HEK293 (cell line): ENCODE measurements around the gene ATCAY.

Experiments
- CTCF ChIA-PET: fragments of 350-600 bp; formaldehyde crosslinking; extraction: SDS; loops from one replicate; lab custom pipeline; 2021; ENCODE audit warnings: antibody characterized with exemption; lab: Yijun Ruan, JAX
- POLR2A ChIA-PET: fragments of 300-600 bp; formaldehyde crosslinking; extraction: SDS; loops from one replicate; lab custom pipeline; 2020; ENCODE audit warnings: antibody characterized with exemption, inconsistent platforms; lab: Yijun Ruan, JAX
- H3K27ac ChIP-seq: fragments of 200-500 bp; sonication (Bioruptor generic); 2 replicates; pipeline ENCODE4 v1.5.1; 2014; ENCODE audit warnings: low read depth, low read length, control low read depth, inconsistent platforms; ENCODE audit errors: extremely low read depth
- H3K36me3 ChIP-seq, 2 experiments: fragments of 200-500 bp in 1 of 2; sonication (Bioruptor generic) in 1 of 2; 1 replicate in 1 of 2; 2 replicates in 1 of 2; pipeline ENCODE4 v1.5.1; 2014 to 2017; ENCODE audit warnings: inconsistent platforms in 2 of 2, low read length in 2 of 2; ENCODE audit not compliant: control insufficient read depth in 2 of 2, insufficient read depth in 1 of 2
- H3K4me1 ChIP-seq: fragments of 200-500 bp; sonication (Bioruptor generic); 2 replicates; pipeline ENCODE4 v1.5.1; 2014; ENCODE audit warnings: mild to moderate bottlenecking, low read length, inconsistent platforms; ENCODE audit not compliant: control insufficient read depth, insufficient read depth
- H3K4me3 ChIP-seq: 2 replicates; pipeline ENCODE4 v1.5.1; 2011; ENCODE audit warnings: low read depth, mild to moderate bottlenecking, control low read depth, low read length, moderate library complexity
- H3K9me3 ChIP-seq: fragments of 200-500 bp; sonication (Bioruptor generic); 2 replicates; pipeline ENCODE4 v1.5.1; 2014; ENCODE audit warnings: low read depth, low read length, inconsistent platforms; ENCODE audit not compliant: control insufficient read depth, insufficient read depth
- MEIS1 ChIP-seq: sonication (generic); formaldehyde crosslinking; IDR thresholded peaks from 2 replicates; pipeline ENCODE4 v1.8.1; 2022; ENCODE audit warnings: missing genetic modification reagents, mild to moderate bottlenecking, borderline replicate concordance
- ZBTB1 ChIP-seq: fragments of 450-650 bp; formaldehyde crosslinking; IDR thresholded peaks from 2 replicates; pipeline ENCODE4 v1.5.1; 2016; ENCODE audit warnings: missing biosample characterization, missing genetic modification characterization
- ZNF138 ChIP-seq: fragments of 450-650 bp; formaldehyde crosslinking; IDR thresholded peaks from 2 replicates; pipeline ENCODE4 v1.5.1; 2016; ENCODE audit warnings: missing biosample characterization, missing genetic modification characterization, borderline replicate concordance
- ZNF146 ChIP-seq: fragments of 450-650 bp; formaldehyde crosslinking; IDR thresholded peaks from 2 replicates; pipeline ENCODE4 v1.5.1; 2016; ENCODE audit warnings: missing biosample characterization, missing genetic modification characterization
- ZNF214 ChIP-seq: fragments of 450-650 bp; formaldehyde crosslinking; IDR thresholded peaks from 2 replicates; pipeline ENCODE4 v1.5.1; 2017; ENCODE audit warnings: missing biosample characterization, mild to moderate bottlenecking, missing genetic modification characterization, borderline replicate concordance
- ZNF292 ChIP-seq: fragments of 450-650 bp; formaldehyde crosslinking; IDR thresholded peaks from 2 replicates; pipeline ENCODE4 v1.5.1; 2016; ENCODE audit warnings: low read depth, missing biosample characterization, missing genetic modification characterization, borderline replicate concordance
- ZNF324 ChIP-seq: fragments of 450-650 bp; formaldehyde crosslinking; IDR thresholded peaks from 2 replicates; pipeline ENCODE4 v1.5.1; 2016; ENCODE audit warnings: missing biosample characterization, missing genetic modification characterization
- ZNF629 ChIP-seq: fragments of 450-650 bp; formaldehyde crosslinking; IDR thresholded peaks from 2 replicates; pipeline ENCODE4 v1.5.1; 2017; ENCODE audit warnings: missing biosample characterization, missing genetic modification characterization
- ZNF658 ChIP-seq: fragments of 450-650 bp; formaldehyde crosslinking; IDR thresholded peaks from 2 replicates; pipeline ENCODE4; 2016; ENCODE audit warnings: missing biosample characterization, missing genetic modification characterization
- ZNF670 ChIP-seq: fragments of 450-650 bp; formaldehyde crosslinking; IDR thresholded peaks from 2 replicates; pipeline ENCODE4 v1.5.1; 2016; ENCODE audit warnings: missing biosample characterization, missing genetic modification characterization, low read depth
- ZNF768 ChIP-seq: fragments of 450-650 bp; formaldehyde crosslinking; IDR thresholded peaks from 2 replicates; pipeline ENCODE4 v1.5.1; 2018; ENCODE audit warnings: missing biosample characterization, mild to moderate bottlenecking, missing genetic modification characterization
- ZNF785 ChIP-seq: fragments of 450-650 bp; formaldehyde crosslinking; IDR thresholded peaks from 2 replicates; pipeline ENCODE4 v1.5.1; 2016; ENCODE audit warnings: missing biosample characterization, missing genetic modification characterization
- ZSCAN16 ChIP-seq: fragments of 450-650 bp; formaldehyde crosslinking; IDR thresholded peaks from 2 replicates; pipeline ENCODE4 v1.5.1; 2016; ENCODE audit warnings: missing biosample characterization, missing genetic modification characterization
- TF ChIP-seq, protein P1 (sequence below): fragments of 450-650 bp; formaldehyde crosslinking; IDR thresholded peaks from 2 replicates; pipeline ENCODE4 v1.5.1; 2017; ENCODE audit warnings: missing biosample characterization, mild to moderate bottlenecking, missing genetic modification characterization, moderate library complexity
- TF ChIP-seq, protein P2 (sequence below): fragments of 450-650 bp; formaldehyde crosslinking; IDR thresholded peaks from 2 replicates; pipeline ENCODE4 v1.5.1; 2016; ENCODE audit warnings: missing biosample characterization, missing genetic modification characterization
- TF ChIP-seq, protein P3 (sequence below): fragments of 450-650 bp; formaldehyde crosslinking; IDR thresholded peaks from 2 replicates; pipeline ENCODE4; 2016; ENCODE audit warnings: missing biosample characterization, missing genetic modification characterization
- TF ChIP-seq, protein P4 (sequence below): fragments of 450-650 bp; formaldehyde crosslinking; IDR thresholded peaks from 2 replicates; pipeline ENCODE4 v1.5.1; 2016; ENCODE audit warnings: missing biosample characterization, missing genetic modification characterization
- TF ChIP-seq, protein P5 (sequence below): fragments of 450-650 bp; IDR thresholded peaks from 2 replicates; pipeline ENCODE4 v1.5.1; 2018; ENCODE audit warnings: missing biosample characterization, missing genetic modification characterization

ATCAY gene

DNA sequence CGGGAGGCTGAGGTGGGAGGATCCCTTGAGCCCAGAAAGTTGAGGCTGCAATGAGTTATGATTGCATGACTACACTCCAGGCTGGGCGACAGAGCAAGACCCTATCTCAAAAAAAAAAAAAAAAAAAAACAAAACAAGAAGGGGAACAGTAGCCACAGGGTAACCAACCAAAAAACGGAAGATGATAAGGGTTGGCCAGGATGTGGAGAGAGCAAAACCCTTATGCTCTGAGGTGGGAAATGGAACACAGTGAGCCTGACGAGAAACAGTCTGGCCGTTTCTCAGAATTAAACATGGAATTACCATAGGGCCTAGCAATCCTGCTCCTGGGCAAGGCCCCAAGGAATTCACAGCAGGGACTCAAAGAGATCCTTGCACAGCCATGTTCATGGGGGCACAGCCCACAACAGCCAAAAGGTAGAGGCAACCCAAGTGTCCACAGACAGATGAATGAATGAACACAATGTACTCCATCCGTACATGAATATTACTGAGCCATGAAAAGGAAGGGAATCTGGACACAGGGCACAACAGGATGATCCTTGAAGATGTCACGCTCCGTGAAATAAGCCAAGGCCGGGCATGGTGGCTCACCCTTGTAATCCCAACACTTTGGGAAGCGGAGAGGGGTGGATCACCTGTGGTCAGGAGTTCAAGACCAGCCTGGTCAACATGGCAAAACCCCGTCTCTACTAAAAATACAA lies 63.7 kb downstream of the ATCAY start:
- TF ChIP-seq MEIS1 (CRISPR knock-in tag) (no peak), ZNF292 (tag by site-specific recombination) (no peak), ZNF214 (tag by site-specific recombination) (no peak), ZSCAN16 (tag by site-specific recombination) (no peak), ZNF658 (tag by site-specific recombination) (no peak), ZBTB1 (tag by site-specific recombination) (no peak), ZNF324 (no peak), ZNF785 (no peak), ZNF146 (tag by site-specific recombination) (peak; percentile 95)
- TF ChIP-seq, protein P1, sequence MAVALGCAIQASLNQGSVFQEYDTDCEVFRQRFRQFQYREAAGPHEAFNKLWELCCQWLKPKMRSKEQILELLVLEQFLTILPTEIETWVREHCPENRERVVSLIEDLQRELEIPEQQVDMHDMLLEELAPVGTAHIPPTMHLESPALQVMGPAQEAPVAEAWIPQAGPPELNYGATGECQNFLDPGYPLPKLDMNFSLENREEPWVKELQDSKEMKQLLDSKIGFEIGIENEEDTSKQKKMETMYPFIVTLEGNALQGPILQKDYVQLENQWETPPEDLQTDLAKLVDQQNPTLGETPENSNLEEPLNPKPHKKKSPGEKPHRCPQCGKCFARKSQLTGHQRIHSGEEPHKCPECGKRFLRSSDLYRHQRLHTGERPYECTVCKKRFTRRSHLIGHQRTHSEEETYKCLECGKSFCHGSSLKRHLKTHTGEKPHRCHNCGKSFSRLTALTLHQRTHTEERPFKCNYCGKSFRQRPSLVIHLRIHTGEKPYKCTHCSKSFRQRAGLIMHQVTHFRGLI (tag by site-specific recombination): peak; percentile 74; the same call in 1 of the 2 replicates
- TF ChIP-seq, protein P2, sequence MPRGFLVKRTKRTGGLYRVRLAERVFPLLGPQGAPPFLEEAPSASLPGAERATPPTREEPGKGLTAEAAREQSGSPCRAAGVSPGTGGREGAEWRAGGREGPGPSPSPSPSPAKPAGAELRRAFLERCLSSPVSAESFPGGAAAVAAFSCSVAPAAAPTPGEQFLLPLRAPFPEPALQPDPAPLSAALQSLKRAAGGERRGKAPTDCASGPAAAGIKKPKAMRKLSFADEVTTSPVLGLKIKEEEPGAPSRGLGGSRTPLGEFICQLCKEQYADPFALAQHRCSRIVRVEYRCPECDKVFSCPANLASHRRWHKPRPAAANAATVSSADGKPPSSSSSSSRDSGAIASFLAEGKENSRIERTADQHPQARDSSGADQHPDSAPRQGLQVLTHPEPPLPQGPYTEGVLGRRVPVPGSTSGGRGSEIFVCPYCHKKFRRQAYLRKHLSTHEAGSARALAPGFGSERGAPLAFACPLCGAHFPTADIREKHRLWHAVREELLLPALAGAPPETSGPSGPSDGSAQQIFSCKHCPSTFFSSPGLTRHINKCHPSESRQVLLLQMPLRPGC (tag by site-specific recombination): no peak
- TF ChIP-seq, protein P3, sequence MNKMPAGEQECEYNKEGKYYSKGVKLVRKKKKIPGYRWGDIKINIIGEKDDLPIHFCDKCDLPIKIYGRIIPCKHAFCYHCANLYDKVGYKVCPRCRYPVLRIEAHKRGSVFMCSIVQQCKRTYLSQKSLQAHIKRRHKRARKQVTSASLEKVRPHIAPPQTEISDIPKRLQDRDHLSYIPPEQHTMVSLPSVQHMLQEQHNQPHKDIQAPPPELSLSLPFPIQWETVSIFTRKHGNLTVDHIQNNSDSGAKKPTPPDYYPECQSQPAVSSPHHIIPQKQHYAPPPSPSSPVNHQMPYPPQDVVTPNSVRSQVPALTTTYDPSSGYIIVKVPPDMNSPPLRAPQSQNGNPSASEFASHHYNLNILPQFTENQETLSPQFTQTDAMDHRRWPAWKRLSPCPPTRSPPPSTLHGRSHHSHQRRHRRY (tag by site-specific recombination): no peak
- H3K36me3 ChIP-seq: no peaks in the 10 kb centered on the region
- no peak overlapping the region for H3K4me3 ChIP-seq
- no peak overlapping the region for H3K27ac ChIP-seq
- CTCF ChIA-PET: no interaction called here
- no peaks in the 10 kb centered on the region for H3K4me1 ChIP-seq
- H3K9me3 ChIP-seq: no peaks in the 10 kb centered on the region
- POLR2A ChIA-PET: interaction anchor here (0.6 kb wide), 1 partner anchor 188 kb away, joined by 3 read pairs; no protein-coding TSS in a partner anchor

DNA sequence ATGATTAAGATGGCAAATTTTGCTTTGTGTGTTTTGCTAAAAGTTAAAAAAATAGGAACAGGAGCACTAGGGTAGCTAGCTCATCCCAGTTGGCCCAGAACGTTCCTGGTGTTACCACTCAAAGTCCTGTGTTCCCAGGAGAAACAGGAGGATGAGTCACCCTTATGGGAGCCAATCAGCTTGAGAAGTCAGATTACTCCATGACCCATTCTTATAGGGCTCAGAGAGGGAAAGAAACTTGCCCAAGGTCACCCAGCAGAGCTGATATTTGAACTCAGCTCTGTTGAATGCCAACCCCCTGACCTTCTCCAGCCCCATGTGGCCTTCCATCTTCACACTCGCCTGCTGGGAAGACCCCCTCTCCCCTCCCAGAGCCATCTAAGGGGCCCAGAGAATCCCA lies 65.4 kb downstream of the ATCAY start:
- ChIA-PET POLR2A (interaction anchor here (1.8 kb wide), 1 partner anchor 23 kb away, joined by 6 read pairs; no protein-coding TSS in a partner anchor), CTCF (interaction anchor here (0.7 kb wide), 1 partner anchor 32 kb away, joined by 3 read pairs; no protein-coding TSS in a partner anchor)
- Histone ChIP-seq H3K4me3 (no peak overlapping the region), H3K4me1 (no peaks in the 10 kb centered on the region), H3K36me3 (no peaks in the 10 kb centered on the region), H3K9me3 (no peaks in the 10 kb centered on the region), H3K27ac (no peak overlapping the region)
- no peak for TF ChIP-seq ZNF138 (tag by site-specific recombination)
- TF ChIP-seq, protein P4, sequence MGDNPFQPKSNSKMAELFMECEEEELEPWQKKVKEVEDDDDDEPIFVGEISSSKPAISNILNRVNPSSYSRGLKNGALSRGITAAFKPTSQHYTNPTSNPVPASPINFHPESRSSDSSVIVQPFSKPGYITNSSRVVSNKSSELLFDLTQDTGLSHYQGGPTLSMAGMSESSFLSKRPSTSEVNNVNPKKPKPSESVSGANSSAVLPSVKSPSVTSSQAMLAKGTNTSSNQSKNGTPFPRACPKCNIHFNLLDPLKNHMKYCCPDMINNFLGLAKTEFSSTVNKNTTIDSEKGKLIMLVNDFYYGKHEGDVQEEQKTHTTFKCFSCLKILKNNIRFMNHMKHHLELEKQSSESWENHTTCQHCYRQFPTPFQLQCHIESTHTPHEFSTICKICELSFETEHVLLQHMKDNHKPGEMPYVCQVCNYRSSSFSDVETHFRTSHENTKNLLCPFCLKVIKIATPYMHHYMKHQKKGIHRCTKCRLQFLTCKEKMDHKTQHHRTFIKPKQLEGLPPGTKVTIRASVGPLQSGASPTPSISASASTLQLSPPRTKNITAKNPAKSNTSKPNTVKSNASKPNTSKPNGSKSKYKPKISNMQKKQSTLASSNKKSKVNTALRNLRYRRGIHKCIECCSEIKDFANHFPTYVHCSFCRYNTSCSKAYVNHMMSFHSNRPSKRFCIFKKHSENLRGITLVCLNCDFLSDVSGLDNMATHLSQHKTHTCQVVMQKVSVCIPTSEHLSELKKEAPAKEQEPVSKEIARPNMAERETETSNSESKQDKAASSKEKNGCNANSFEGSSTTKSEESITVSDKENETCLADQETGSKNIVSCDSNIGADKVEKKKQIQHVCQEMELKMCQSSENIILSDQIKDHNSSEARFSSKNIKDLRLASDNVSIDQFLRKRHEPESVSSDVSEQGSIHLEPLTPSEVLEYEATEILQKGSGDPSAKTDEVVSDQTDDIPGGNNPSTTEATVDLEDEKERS (tag by site-specific recombination): 0 out of 2 replicates have a peak, but pooled peaks have one; percentile 43
- peak; percentile 67; the same call in 1 of the 2 replicates for TF ChIP-seq ZNF768 (tag by site-specific recombination)
- TF ChIP-seq, protein P5, sequence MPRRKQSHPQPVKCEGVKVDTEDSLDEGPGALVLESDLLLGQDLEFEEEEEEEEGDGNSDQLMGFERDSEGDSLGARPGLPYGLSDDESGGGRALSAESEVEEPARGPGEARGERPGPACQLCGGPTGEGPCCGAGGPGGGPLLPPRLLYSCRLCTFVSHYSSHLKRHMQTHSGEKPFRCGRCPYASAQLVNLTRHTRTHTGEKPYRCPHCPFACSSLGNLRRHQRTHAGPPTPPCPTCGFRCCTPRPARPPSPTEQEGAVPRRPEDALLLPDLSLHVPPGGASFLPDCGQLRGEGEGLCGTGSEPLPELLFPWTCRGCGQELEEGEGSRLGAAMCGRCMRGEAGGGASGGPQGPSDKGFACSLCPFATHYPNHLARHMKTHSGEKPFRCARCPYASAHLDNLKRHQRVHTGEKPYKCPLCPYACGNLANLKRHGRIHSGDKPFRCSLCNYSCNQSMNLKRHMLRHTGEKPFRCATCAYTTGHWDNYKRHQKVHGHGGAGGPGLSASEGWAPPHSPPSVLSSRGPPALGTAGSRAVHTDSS: no peak
- no peak for TF ChIP-seq ZNF629 (tag by site-specific recombination)
- no peak for TF ChIP-seq ZNF670 (tag by site-specific recombination)
